Natural killer cell treated with Interleukin-12 subunit alpha and Interleukin-12 subunit beta and Interleukin-15 and Interleukin-18, amount 100 ng/mL, for 72 hours (primary cell): Measurements from ENCODE around the gene CFAP99. TPM values are rescaled to one million over a fixed set of nuclear protein-coding genes. Genes with fewer than 3 reads are reported as not detected.
A peak's percentile ranks its signal among the peaks of the same experiment; 100 is the strongest.

Experiments used
- ATAC-seq, 2 donors: fragments of 150-1000 bp; cut with Tn5 transposase in 1 of 2; sonication (Bioruptor Pico), chemical (Tn5 transposase) in 1 of 2; 2 replicates each; pipeline ENCODE4 v1.10.0; 2021
- DNase-seq: peaks from one replicate; pipeline ENCODE4 v3.0.0; 2022; ENCODE audit warnings: low spot score
- H3K27ac Mint-ChIP-seq, 2 donors: 1 replicate in 1 of 2; 2 replicates in 1 of 2; pipeline ENCODE4 v1.8.0; 2022; ENCODE audit warnings: mixed read lengths in 2 of 2, mild to moderate bottlenecking in 1 of 2, moderate library complexity in 1 of 2
- H3K27me3 Mint-ChIP-seq, 2 donors: 1 replicate in 1 of 2; 2 replicates in 1 of 2; pipeline ENCODE4 v1.8.0; 2022; ENCODE audit warnings: mixed read lengths in 2 of 2
- H3K36me3 Mint-ChIP-seq: one replicate; pipeline ENCODE4 v1.8.0; 2022; ENCODE audit warnings: mixed read lengths
- H3K4me1 Mint-ChIP-seq, 2 donors: 1 replicate in 1 of 2; 2 replicates in 1 of 2; pipeline ENCODE4 v1.8.0; 2022; ENCODE audit warnings: low read depth in 2 of 2, mixed read lengths in 2 of 2, mild to moderate bottlenecking in 1 of 2
- H3K4me3 Mint-ChIP-seq: one replicate; pipeline ENCODE4 v1.8.0; 2022; ENCODE audit warnings: mixed read lengths
- H3K9me3 Mint-ChIP-seq: 2 replicates; pipeline ENCODE4 v1.8.0; 2022; ENCODE audit warnings: mixed read lengths
- total RNA-seq, 2 donors: library from RNA; stranded (reverse); gene quantifications; one replicate each; pipeline ENCODE4 v1.2.3, GENCODE V29; 2022

Gene CFAP99
- total RNA-seq, 2 donors from 2014 or later, result not detected

DNA sequence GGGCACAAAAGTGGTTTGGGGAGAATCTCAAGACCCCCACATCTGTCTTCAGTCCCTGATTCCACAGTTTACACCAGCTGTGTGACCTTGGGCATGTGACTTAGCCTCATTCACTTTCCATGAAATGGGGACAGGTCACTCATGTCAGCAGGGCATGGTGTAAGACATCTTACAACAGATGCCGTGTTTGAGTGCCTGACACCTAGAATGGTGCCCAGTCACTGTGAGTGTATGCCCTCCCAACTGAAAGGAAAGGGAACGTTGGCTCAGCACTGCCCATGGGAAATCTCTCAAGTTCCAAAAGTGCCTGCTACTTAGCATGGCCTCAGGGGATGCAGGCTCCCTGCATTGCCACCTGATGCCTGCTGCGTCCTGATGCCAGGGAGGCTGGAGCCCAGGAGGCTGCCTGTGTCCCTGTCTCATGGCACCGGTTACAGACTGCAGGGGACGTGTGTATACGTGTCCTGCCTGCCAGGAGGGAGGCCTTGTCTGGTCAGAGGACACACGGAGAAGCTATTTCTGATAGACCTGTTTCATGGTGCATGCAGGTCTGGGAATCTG, 82.4 kb downstream of the CFAP99 start:
- Mint-ChIP-seq H3K27me3 (no peaks in the 10 kb centered on the region), H3K36me3 (no peaks in the 10 kb centered on the region), H3K27ac (no peak overlapping the region), H3K4me3 (no peak overlapping the region), H3K4me1 (peaks cover 6 to 20% of the 10 kb centered on the region in 2 donors), H3K9me3 (no peaks in the 10 kb centered on the region)
- DNase-seq (no peak), ATAC-seq (no peak)

DNA sequence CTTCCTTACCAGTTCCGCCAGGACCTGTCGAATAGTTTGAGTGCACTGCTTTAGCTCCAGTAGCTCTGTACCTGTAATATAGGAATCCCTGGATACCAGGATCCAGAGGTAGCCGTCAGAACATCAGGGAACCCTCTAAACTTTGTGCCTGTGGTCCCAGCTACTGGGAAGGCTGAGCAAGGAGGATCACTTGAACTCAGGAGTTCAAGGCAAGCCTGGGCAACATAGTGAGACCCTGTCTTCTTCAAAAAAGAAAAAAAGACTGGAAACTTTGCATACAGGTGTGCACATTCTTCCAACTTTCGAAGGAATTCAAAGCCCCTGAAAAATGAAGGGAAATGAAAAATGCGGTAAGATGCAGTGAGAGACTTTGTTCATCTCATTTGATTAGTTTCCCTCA, 85.1 kb downstream of the CFAP99 start:
- Mint-ChIP-seq H3K4me3 (no peak overlapping the region), H3K36me3 (peaks cover 5% of the 10 kb centered on the region), H3K4me1 (peaks cover 6 to 32% of the 10 kb centered on the region in 2 donors), H3K27me3 (no peaks in the 10 kb centered on the region), H3K27ac (no peak overlapping the region), H3K9me3 (no peaks in the 10 kb centered on the region)
- DNase-seq (no peak), ATAC-seq (no peak)

DNA sequence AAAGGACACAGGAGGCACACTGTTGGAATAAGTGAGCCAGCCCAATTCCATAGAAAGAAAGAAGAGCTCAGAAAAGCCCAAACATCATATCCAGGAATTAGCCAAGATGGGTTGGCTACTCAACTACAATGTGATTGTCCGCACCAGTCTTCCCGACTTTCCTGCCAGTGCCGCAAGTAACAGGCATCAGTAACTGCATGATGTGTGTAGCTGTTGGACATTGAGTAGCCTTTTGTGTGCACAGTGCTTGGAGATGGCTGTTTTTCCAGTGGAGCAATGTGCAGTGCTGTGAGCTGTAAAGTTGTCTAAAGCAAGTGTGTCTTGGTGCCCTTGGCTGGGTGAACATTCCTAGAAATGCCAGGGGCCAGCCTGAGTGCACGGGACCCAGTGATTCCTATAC, 88.5 kb downstream of the CFAP99 start:
- H3K27ac Mint-ChIP-seq, result peak overlapping the region; percentile 47 to 53
- DNase-seq, result no peak
- H3K4me1 Mint-ChIP-seq, result peaks cover 16 to 33% of the 10 kb centered on the region in 2 donors
- no peak for ATAC-seq
- H3K9me3 Mint-ChIP-seq, result no peaks in the 10 kb centered on the region
- no peaks in the 10 kb centered on the region for H3K27me3 Mint-ChIP-seq
- H3K4me3 Mint-ChIP-seq, result no peak overlapping the region
- H3K36me3 Mint-ChIP-seq, result peaks cover 10% of the 10 kb centered on the region

DNA sequence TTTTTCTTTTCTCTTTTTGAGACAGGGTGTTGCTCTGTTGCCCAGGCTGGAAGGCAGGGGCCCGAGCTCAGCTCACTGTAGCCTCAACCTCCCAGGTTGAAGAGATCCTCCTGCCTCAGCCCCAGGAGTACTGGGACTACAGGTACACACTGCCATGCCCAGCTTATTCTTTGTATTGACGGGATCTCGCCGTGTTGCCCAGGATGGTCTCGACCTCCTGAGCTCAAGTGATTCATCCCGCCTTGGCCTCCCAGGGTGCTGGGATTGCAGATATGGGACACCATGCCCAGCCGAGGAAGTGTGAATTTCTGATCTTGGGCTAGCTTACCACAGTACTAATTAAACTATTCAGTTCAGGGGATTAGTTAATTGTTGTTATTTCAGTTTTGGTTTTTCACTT, 89.1 kb downstream of the CFAP99 start:
- no peak for DNase-seq
- peaks cover 10% of the 10 kb centered on the region for H3K36me3 Mint-ChIP-seq
- H3K27ac Mint-ChIP-seq, result peak overlapping the region in 1 of 2 donors; percentile 53

DNA sequence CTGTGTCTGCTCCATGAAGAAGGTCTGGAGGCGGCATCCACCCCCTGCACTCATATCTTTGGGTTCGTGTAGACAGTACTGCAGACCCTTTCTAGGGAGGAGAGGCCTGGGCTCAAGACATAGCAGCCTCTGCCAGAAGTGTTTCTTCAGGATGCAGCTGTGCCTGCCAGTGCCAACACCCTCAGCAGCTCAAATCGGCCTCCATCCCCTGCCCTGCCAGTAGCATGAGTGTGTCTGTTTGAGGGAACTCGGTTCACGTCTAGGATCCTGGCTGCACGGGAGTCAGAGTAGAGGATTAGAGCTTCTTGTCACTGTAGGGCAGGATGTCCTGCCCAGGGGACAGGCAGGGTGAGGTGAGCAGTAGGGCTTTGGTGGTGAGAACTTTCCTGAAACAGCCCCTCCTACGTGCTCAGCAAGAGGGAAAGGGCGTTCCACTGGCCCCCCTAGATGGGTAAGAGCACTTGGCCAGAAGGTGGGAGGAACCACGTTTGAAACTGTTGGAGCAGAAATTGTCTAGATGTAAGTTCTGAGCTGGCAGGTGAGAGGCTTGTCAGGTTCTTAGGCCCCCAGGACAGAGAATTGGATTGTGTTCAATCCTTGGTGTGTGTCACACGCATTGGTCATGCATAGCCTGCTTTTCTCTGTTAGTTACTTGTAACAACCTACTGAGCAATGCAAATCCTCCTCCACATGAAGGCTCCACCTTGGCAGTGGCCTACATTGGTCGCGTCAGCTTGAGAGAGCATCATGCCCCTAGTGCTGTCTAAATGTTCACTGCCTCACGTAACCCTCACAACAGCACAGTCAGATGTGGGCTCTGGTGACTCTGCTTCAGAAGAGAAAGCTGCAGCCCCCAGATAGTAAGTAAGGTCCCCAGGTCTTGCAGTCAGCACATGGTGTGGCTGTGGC, 91.8 kb downstream of the CFAP99 start:
- DNase-seq (no peak), ATAC-seq (no peak)
- Mint-ChIP-seq H3K4me1 (peaks cover 16 to 33% of the 10 kb centered on the region in 2 donors), H3K27ac (peak overlapping the region; percentile 14 to 47), H3K4me3 (no peak overlapping the region), H3K36me3 (peaks cover 16% of the 10 kb centered on the region), H3K9me3 (no peaks in the 10 kb centered on the region), H3K27me3 (no peaks in the 10 kb centered on the region)

More for the DNA sequence above, 89.1 kb downstream of the CFAP99 start:
- Mint-ChIP-seq H3K27me3 (no peaks in the 10 kb centered on the region), H3K4me1 (peaks cover 16 to 33% of the 10 kb centered on the region in 2 donors), H3K9me3 (no peaks in the 10 kb centered on the region), H3K4me3 (no peak overlapping the region)
- no peak for ATAC-seq

DNA sequence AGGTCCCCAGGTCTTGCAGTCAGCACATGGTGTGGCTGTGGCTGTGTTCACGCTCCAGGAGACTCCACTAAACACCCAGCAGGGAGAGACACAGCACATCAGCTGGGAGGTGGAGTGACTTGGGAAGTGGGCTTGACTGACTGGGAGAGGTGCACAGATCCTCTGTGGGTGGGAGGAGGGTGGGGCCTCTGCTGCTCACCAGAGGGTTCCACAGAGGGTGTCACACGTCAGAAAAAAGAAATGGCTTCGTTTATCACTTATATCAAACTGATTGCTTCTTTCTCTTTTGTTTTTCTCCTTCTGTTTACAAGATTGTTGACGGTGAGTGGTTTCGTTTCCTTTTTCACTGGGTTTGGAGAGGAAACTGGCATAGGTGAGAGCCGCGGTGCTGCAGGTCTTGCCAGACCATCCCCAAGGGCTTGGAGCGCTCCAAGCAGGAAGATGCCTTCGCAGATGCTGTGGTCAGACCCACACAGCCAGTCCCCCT, 92.9 kb downstream of the CFAP99 start:
- Mint-ChIP-seq H3K27me3 (no peaks in the 10 kb centered on the region), H3K27ac (peak overlapping the region; percentile 67 to 77), H3K4me1 (peaks cover 16 to 31% of the 10 kb centered on the region in 2 donors), H3K4me3 (no peak overlapping the region), H3K36me3 (peaks cover 11% of the 10 kb centered on the region), H3K9me3 (no peaks in the 10 kb centered on the region)
- DNase-seq, result no peak
- ATAC-seq, result no peak

Other genes starting within 250 kb of the CFAP99 start
- gene HAUS3, start 176.8 kb upstream of the CFAP99 start, total RNA-seq, result 10 to 100 TPM; 17.6 to 30.0 TPM
- 1 to 10 TPM; 3.8 to 6.1 TPM for gene POLN, start 176.8 kb upstream of the CFAP99 start, total RNA-seq
- 10 to 100 TPM; 13.9 to 14.5 TPM for gene MXD4, start 156.8 kb upstream of the CFAP99 start, total RNA-seq
- gene ZFYVE28, start 310 bp upstream of the CFAP99 start, total RNA-seq, result 10 to 100 TPM; 13.8 to 25.6 TPM
- gene RNF4, start 50.2 kb downstream of the CFAP99 start, total RNA-seq, result 100 to 1,000 TPM; 112 to 136 TPM
- 10 to 100 TPM; 28.0 to 50.9 TPM for gene FAM193A, start 117.7 kb downstream of the CFAP99 start, total RNA-seq